ENCODE data around the gene SGPP2.

DNA sequence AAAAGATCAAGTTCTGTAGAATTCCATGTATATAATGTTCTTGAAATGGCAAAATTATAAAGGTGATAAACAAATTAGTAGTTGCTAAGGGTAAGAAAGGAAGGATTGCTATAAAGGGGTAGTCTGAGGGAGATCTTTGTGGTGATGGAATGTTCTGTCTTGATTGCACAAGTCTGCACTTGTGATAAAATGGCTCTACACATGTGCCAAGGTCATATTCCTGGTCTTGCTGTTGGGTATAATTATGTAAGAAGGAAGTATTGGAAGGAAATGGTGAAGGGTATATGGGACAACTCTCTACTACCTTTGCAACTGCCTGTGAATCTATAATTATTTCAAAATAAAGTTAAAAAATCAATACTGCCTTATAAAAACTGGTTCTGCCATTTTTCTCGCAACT lies 15.3 kb downstream of the SGPP2 start:
- TF ChIP-seq, protein P1, sequence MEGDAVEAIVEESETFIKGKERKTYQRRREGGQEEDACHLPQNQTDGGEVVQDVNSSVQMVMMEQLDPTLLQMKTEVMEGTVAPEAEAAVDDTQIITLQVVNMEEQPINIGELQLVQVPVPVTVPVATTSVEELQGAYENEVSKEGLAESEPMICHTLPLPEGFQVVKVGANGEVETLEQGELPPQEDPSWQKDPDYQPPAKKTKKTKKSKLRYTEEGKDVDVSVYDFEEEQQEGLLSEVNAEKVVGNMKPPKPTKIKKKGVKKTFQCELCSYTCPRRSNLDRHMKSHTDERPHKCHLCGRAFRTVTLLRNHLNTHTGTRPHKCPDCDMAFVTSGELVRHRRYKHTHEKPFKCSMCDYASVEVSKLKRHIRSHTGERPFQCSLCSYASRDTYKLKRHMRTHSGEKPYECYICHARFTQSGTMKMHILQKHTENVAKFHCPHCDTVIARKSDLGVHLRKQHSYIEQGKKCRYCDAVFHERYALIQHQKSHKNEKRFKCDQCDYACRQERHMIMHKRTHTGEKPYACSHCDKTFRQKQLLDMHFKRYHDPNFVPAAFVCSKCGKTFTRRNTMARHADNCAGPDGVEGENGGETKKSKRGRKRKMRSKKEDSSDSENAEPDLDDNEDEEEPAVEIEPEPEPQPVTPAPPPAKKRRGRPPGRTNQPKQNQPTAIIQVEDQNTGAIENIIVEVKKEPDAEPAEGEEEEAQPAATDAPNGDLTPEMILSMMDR (conservative IDR thresholded peaks at IDR 0.05; ENCODE audit: low read depth, low read length) = no peak
- TF ChIP-seq POLR2A (IDR thresholded peaks at IDR 0.05; ENCODE audit: low read depth, low read length) (no peak), RCOR1 (IDR thresholded peaks at IDR 0.05; ENCODE audit: insufficient replicate concordance, low read length) (no peak), RFX5 (IDR thresholded peaks at IDR 0.05; ENCODE audit: low read depth, low read length) (no peak), BHLHE40 (IDR thresholded peaks at IDR 0.05; ENCODE audit: low read depth, low read length) (no peak)

Measured in IMR-90 (cell line).